ENCODE data around the gene SKIC8.

SKIC8 gene

DNA sequence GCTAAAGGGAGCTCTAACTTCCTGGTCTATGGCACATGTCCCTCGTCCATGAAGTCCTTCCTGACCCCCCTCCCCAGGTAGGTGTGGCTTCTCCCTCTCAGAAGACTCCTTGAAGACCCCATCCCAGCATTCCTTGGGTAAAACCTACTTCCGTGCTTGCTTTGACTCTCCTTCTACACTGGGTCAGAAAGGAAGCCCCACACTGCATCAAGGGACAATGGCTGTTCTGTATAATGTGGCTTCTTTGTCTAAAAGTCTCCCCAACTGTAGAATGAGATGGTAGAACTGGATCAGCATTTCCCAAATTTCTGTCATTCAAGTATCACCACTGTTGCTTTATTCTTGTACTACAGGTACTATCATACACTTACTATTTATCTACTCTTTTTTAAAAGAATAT lies 38.9 kb downstream of the SKIC8 start:
- TF ChIP-seq RAD21 (IDR thresholded peaks at IDR 0.05; ENCODE audit: low read depth) (no peak), NFIC (IDR thresholded peaks at IDR 0.05) (no peak), USF1 (IDR thresholded peaks at IDR 0.05) (no peak), ZBTB7A (IDR thresholded peaks at IDR 0.05; ENCODE audit: low read depth) (no peak), TAF1 (IDR thresholded peaks at IDR 0.05; ENCODE audit: low read depth) (no peak), CEBPB (IDR thresholded peaks at IDR 0.05) (no peak), EGR1 (IDR thresholded peaks at IDR 0.05) (no peak), EP300 (IDR thresholded peaks at IDR 0.05; ENCODE audit: borderline replicate concordance) (no peak), REST (IDR thresholded peaks at IDR 0.05; ENCODE audit: low read depth) (no peak), YY1 (IDR thresholded peaks at IDR 0.05; ENCODE audit: low read depth) (no peak), CREB1 (IDR thresholded peaks at IDR 0.05; ENCODE audit: low read depth) (no peak)

GRCh38 chr15:78259232-78259631 lies 40.2 kb downstream of the SKIC8 start:
- TF ChIP-seq TAF1 (IDR thresholded peaks at IDR 0.05; ENCODE audit: low read depth) (no peak), TEAD4 (IDR thresholded peaks at IDR 0.05) (no peak), NFIC (IDR thresholded peaks at IDR 0.05) (no peak), ZBTB7A (IDR thresholded peaks at IDR 0.05; ENCODE audit: low read depth) (no peak), CREB1 (IDR thresholded peaks at IDR 0.05; ENCODE audit: low read depth) (no peak), FOXM1 (IDR thresholded peaks at IDR 0.05; ENCODE audit: borderline replicate concordance, low read depth) (no peak), REST (IDR thresholded peaks at IDR 0.05; ENCODE audit: low read depth) (no peak), USF1 (IDR thresholded peaks at IDR 0.05) (no peak), RAD21 (IDR thresholded peaks at IDR 0.05; ENCODE audit: low read depth) (no peak), CEBPB (IDR thresholded peaks at IDR 0.05) (no peak), TCF12 (IDR thresholded peaks at IDR 0.05; ENCODE audit: low read depth) (no peak), EP300 (IDR thresholded peaks at IDR 0.05; ENCODE audit: borderline replicate concordance) (no peak), YY1 (IDR thresholded peaks at IDR 0.05; ENCODE audit: low read depth) (no peak), EGR1 (IDR thresholded peaks at IDR 0.05) (no peak)
- TF ChIP-seq, protein P1, sequence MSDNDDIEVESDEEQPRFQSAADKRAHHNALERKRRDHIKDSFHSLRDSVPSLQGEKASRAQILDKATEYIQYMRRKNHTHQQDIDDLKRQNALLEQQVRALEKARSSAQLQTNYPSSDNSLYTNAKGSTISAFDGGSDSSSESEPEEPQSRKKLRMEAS (IDR thresholded peaks at IDR 0.05) = no peak

DNA sequence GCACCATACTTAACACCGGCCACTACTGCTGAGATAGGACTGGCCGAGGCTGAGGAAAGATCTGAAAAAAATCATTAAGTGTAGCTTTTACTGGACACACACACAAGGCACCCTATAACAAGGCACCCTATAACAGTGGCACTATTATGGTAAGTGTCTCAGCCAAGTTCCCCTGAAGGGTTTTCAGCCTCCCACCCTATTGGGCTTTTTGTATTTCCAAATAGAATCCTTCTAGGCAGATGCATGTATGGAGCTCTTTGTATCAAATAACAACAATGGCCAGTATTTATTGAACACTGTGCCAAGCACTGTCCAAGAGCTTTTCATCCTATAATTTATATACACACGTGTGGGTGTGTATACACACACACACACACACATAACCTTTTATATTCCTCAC lies 41.7 kb downstream of the SKIC8 start:
- TF ChIP-seq, protein P1 (IDR thresholded peaks at IDR 0.05) = no peak
- no peak for TF ChIP-seq REST (IDR thresholded peaks at IDR 0.05; ENCODE audit: low read depth)
- no peak for TF ChIP-seq FOXM1 (IDR thresholded peaks at IDR 0.05; ENCODE audit: borderline replicate concordance, low read depth)
- TF ChIP-seq RAD21 (IDR thresholded peaks at IDR 0.05; ENCODE audit: low read depth) = no peak
- TF ChIP-seq USF1 (IDR thresholded peaks at IDR 0.05) = no peak
- TF ChIP-seq CEBPB (IDR thresholded peaks at IDR 0.05) = no peak

DNA sequence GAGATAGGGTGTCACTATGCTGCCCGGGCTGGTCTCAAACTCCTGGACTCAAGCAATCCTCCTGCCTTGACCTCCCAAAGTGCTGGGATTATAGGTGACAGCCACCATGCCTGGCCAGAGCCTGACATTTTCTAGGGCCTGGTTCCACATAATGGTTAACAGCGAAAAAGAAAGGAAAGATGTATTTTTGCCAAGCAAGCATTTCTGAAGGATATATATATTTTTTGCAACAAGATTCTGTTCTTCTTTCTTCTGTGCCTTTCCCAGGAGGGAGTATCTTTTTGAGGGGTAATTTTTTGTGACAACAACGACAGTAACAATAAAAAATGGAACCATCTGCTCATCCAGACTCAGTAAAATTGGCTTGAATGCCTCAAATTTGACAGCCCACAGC lies 43.4 kb downstream of the SKIC8 start:
- TF ChIP-seq USF1 (IDR thresholded peaks at IDR 0.05) = no peak
- no peak for TF ChIP-seq RAD21 (IDR thresholded peaks at IDR 0.05; ENCODE audit: low read depth)
- TF ChIP-seq, protein P1 (IDR thresholded peaks at IDR 0.05) = no peak
- no peak for TF ChIP-seq CREB1 (IDR thresholded peaks at IDR 0.05; ENCODE audit: low read depth)
- no peak for TF ChIP-seq TEAD4 (IDR thresholded peaks at IDR 0.05)

All from Ishikawa (cell line).